GM12875 (cell line): ENCODE results near the gene OTOP3.
"Not testable (repeated sequence)": the region's sequence is repeated elsewhere in the genome, so short reads cannot be mapped to it uniquely, and the experiment has no call there.

Experiments used
- H3K4me3 ChIP-seq: one replicate; pipeline ENCODE4 v1.5.1; 2011; ENCODE audit warnings: low read depth, low read length, control low read depth
- TF ChIP-seq, protein P1 (sequence below): IDR thresholded peaks from 2 replicates; pipeline ENCODE4 v1.5.1; 2011; ENCODE audit warnings: low read depth, mild to moderate bottlenecking, control low read depth, inconsistent platforms, low read length, moderate library complexity, borderline replicate concordance; ENCODE audit not compliant: insufficient read depth

Gene OTOP3

DNA sequence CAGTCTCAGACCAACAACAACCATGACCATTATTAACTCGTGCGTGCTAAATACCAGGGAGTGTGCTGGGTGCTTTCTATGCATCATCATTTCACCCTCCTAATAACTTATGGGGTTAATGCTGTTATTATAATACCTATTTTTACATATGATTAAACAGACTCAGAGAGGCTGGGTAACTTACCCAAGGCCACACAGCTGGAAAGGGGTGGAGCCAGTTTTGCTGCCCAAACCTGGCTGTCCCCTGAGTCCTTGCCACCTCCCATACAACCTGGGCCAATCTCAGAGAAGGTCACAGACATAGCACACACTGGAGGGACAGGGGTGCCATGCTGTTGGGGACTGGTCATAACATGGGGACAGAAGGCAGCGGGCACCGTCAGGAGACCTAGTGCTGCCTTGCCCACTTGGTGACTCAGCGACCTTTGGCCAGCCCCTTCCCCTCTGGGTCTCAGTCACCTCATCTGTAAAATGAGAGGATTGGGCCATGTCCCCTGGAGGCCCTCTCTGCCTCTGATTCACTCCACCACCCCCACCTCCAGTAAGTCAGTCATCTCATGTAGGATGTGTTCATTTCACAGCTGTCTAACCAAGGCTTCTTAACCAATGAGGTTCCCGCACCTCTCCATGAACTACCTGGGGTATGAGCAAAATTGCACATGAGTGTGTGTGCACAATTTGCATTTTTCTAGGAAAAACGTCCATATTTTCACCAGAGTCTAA lies 30.9 kb upstream of the OTOP3 start:
- TF ChIP-seq, protein P1, sequence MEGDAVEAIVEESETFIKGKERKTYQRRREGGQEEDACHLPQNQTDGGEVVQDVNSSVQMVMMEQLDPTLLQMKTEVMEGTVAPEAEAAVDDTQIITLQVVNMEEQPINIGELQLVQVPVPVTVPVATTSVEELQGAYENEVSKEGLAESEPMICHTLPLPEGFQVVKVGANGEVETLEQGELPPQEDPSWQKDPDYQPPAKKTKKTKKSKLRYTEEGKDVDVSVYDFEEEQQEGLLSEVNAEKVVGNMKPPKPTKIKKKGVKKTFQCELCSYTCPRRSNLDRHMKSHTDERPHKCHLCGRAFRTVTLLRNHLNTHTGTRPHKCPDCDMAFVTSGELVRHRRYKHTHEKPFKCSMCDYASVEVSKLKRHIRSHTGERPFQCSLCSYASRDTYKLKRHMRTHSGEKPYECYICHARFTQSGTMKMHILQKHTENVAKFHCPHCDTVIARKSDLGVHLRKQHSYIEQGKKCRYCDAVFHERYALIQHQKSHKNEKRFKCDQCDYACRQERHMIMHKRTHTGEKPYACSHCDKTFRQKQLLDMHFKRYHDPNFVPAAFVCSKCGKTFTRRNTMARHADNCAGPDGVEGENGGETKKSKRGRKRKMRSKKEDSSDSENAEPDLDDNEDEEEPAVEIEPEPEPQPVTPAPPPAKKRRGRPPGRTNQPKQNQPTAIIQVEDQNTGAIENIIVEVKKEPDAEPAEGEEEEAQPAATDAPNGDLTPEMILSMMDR = no peak
- H3K4me3 ChIP-seq = no peak overlapping the region

DNA sequence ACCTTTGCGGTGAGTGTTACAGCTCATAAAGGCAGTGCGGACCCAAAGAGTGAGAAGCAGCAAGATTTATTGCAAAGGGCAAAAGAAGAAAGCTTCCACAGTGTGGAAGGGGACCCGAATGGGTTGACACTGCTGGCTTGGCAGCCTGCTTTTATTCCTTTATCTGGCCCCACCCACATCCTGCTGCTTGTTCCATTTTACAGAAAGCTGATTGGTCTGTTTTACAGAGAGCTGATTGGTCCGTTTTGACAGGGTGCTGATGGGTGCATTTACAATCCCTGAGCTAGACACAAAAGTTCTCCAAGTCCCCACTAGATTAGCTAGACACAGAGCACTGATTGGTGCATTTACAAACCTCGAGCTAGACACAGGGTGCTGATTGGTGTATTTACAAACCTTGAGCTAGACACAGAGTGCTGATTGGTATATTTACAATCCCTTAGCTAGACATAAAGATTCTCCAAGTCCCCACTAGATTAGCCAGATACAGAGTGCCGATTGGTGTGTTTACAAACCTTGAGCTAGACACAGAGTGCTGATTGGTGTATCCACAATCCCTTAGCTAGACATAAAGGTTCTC lies 29.4 kb upstream of the OTOP3 start:
- not testable (repeated sequence) for H3K4me3 ChIP-seq

DNA sequence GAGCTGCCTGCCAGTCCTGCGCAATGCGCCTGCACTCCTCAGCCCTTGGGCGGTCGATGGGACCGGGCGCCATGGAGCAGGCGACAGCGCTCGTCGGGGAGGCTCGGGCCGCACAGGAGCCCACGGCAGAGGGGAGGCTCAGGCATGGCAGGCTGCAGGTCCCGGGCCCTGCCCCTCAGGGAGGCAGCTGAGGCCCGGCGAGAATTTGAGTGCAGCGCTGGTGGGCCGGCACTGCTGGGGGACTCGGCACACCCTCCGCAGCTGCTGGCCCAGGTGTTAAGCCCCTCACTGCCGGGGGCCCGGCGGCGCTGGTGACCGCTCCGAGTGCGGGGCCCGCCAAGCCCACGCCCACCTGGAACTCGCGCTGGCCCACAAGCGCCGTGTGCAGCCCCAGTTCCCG lies 28.7 kb upstream of the OTOP3 start:
- TF ChIP-seq, protein P1 = no peak

DNA sequence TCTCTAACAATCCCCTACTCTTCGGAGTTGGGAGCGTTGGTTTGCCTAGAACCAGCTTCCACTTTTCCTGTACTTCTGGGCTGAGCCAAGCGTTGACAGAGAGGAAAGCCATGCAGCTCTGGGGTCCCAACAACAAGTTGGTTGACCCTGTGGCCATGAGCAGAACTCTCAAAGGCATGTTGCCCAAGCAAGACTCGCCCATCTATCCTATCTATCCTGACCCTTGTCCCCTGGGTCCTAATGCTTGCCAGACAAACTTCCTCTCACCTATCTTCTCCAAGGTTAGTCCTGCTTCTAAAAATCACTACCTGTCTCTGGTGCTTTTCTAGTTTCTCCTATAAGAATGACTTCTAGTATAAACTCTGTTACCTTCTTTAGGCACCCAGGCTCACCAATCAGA lies 26.6 kb upstream of the OTOP3 start:
- not testable (repeated sequence) for H3K4me3 ChIP-seq

More for the DNA sequence above, 28.7 kb upstream of the OTOP3 start:
- no peak overlapping the region for H3K4me3 ChIP-seq

DNA sequence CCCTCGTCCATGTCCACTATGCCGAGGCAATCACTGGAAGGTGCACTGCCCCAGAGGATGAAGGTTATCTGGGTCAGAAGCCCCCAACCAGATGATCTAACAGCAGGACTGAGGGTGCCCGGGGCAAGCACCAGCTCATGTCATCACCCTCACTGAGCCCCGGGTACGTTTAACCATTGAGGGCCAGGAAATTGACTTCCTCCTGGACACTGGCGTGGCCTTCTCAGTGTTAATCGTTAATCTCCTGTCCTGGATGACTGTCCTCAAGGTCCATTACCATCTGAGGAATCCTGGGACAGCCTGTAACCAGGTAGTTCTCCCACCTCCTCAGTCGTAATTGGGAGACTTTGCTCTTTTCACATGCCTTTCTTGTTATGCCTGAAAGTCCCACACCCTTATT lies 24.3 kb upstream of the OTOP3 start:
- not testable (repeated sequence) for H3K4me3 ChIP-seq

DNA sequence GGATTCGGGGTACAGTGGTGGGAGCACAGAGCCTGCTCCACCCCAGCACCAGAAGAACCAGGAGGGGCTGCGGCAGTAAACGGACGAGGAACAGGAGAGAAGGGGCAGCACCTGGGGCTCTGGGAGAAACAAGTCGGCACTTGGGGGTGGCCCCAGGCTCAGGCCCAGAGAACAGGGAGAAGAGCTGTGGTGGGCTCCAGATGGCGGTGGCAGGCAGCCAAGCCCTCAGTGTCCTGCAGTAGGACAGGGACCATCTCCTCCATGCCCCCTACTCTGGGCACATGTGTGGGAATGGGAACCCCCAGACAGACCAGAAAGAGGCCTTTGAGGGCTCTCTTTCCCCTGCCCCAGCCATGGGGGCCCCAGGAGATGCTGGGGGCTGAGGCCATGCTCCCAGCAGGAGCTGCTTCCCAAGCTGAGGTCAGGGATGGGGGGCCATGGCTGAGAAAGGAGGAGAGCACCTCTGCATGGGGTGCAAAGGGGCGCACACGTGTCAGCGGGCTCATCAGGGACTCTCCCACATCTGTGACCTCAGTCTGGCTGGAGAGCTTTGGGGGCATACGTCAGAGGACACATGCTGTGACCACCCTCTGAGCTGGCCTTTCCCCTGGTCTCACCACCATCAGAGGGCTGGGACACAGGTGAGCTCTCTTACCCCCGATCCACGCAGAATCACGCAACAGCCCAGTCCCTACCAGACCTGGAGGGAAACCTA lies 19.4 kb upstream of the OTOP3 start:
- TF ChIP-seq, protein P1 = no peak

DNA sequence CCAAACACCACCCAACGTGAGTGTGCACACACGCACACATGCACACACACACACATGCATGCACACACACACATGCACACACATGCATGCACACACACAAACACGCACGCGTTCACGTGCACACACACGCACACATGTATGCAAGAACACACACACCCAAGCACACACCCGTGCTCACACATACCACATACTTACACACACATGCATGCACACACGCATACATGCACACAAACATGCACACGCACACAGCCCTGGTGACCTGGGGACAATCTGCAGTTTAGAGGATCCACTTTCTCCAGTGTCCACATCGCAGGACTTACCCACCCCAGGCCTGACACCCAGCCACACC lies 18.9 kb upstream of the OTOP3 start:
- H3K4me3 ChIP-seq = no peak overlapping the region
- TF ChIP-seq, protein P1 = no peak

More for the DNA sequence above, 19.4 kb upstream of the OTOP3 start:
- H3K4me3 ChIP-seq = no peak overlapping the region

DNA sequence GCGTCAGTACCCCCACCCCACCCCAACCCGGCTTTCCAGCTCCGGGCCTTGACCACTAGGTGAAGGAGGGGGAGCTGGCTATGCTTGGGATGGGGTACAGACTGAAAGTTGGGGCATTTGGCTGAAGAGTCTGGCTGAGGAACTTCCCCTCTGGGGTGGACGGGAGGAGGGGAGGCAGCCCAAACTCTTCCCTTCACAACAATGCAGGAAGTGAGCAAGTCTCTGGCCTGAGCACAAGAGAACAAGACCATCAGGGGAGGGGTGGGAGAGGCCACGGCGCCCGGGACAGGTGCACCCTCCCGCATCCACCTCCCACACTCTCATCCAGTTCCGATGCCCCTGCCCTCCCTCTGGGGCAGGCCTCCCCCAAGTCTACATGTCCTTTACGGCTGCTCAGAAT lies 18.3 kb upstream of the OTOP3 start:
- H3K4me3 ChIP-seq = no peak overlapping the region
- TF ChIP-seq, protein P1 = no peak

DNA sequence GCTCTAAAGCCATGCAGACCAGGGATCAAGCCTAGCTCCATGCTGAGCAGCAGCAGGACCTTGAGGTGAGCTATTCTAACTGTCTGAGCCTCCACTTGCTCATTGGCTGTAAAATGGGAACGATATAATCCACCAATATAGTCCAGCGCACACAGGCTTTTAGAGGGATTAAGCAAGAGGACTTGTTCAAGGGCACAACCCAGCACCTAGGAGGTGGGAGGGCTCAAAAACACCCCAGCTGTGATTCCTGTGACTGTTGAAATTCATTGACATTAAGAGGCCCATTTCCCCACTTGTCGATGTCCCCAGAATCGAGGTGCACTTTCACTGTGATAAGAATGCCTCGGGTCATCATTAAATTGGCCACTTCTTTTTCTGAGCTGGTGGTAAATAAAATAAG lies 16.8 kb upstream of the OTOP3 start:
- no peak overlapping the region for H3K4me3 ChIP-seq
- TF ChIP-seq, protein P1 = no peak
